GM04504 (cell line): ENCODE results near the gene KLF8.

Experiments used
- DNase-seq: peaks from one replicate; pipeline ENCODE4 v3.0.0-alpha.2; 2012; ENCODE audit warnings: low read depth

Gene KLF8

GRCh38 chrX:56310581-56310980, 78.4 kb downstream of the KLF8 start:
- DNase-seq, result no peak

- DNase-seq, result no peak
These were observed 81.2 kb downstream of the KLF8 start for GRCh38 chrX:56313308-56313707.

- no peak for DNase-seq
These were observed 82.2 kb downstream of the KLF8 start for GRCh38 chrX:56314334-56314733.

GRCh38 chrX:56318076-56318475, 85.9 kb downstream of the KLF8 start:
- DNase-seq, result no peak

- DNase-seq, result no peak
These were observed 87.0 kb downstream of the KLF8 start for GRCh38 chrX:56319165-56319564.
